RWPE2 (cell line): ENCODE results near the gene SNF8.

ENCODE experiments used
- ATAC-seq: fragments of 200-7000 bp; cut with Tn5 transposase; 3 replicates; pipeline ENCODE4 v1.9.1; 2021; ENCODE audit warnings: low read depth
- DNase-seq: peaks from one replicate; pipeline ENCODE4 v3.0.0-alpha.2; 2020; ENCODE audit warnings: low spot score
- H3K27ac ChIP-seq: fragments of 450-650 bp; 2 replicates; pipeline ENCODE4 v1.5.1; 2017; ENCODE audit warnings: mild to moderate bottlenecking; ENCODE audit not compliant: poor library complexity, severe bottlenecking
- H3K27me3 ChIP-seq: fragments of 250-450 bp; sonication (Bioruptor Pico); 2 replicates; pipeline ENCODE4 v1.5.1; 2021; ENCODE audit warnings: mild to moderate bottlenecking, moderate library complexity; ENCODE audit not compliant: insufficient read depth, poor library complexity, severe bottlenecking
- H3K36me3 ChIP-seq: fragments of 250-450 bp; sonication (Bioruptor Pico); 2 replicates; pipeline ENCODE4 v1.5.1; 2020; ENCODE audit warnings: low read depth, mild to moderate bottlenecking, moderate library complexity
- H3K4me1 ChIP-seq: fragments of 250-450 bp; sonication (Bioruptor Pico); 2 replicates; pipeline ENCODE4 v1.5.1; 2021; ENCODE audit warnings: mild to moderate bottlenecking, moderate library complexity; ENCODE audit not compliant: insufficient read depth, poor library complexity, severe bottlenecking
- H3K4me3 ChIP-seq: fragments of 250-450 bp; sonication (Bioruptor Pico); 2 replicates; pipeline ENCODE4 v1.5.1; 2021; ENCODE audit warnings: mild to moderate bottlenecking, moderate library complexity; ENCODE audit not compliant: severe bottlenecking
- H3K9me3 ChIP-seq: fragments of 250-450 bp; sonication (Bioruptor Pico); 2 replicates; pipeline ENCODE4 v1.5.1; 2021; ENCODE audit warnings: mild to moderate bottlenecking, moderate library complexity; ENCODE audit not compliant: severe bottlenecking
- CTCF ChIP-seq: fragments of 450-650 bp; IDR thresholded peaks from one replicate; pipeline ENCODE4 v1.5.1; 2017; ENCODE audit warnings: mild to moderate bottlenecking, moderate library complexity; ENCODE audit not compliant: poor library complexity, severe bottlenecking

SNF8 gene

GRCh38 chr17:48909783-48910182 is 34.9 kb downstream of the SNF8 start:
- Histone ChIP-seq H3K27me3 (no peaks in the 10 kb centered on the region), H3K27ac (peak overlapping the region; percentile 86), H3K4me3 (peak overlapping the region; percentile 69), H3K4me1 (peaks cover 17% of the 10 kb centered on the region), H3K9me3 (no peaks in the 10 kb centered on the region), H3K36me3 (peaks cover 52% of the 10 kb centered on the region)
- no peak for ATAC-seq
- DNase-seq: no peak
- no peak for TF ChIP-seq CTCF

GRCh38 chr17:48908853-48909394 is 35.7 kb downstream of the SNF8 start:
- Histone ChIP-seq H3K27ac (peak overlapping the region; percentile 86), H3K27me3 (no peaks in the 10 kb centered on the region), H3K4me1 (peaks cover 17% of the 10 kb centered on the region), H3K36me3 (peaks cover 43% of the 10 kb centered on the region), H3K4me3 (peak overlapping the region; percentile 69), H3K9me3 (no peaks in the 10 kb centered on the region)
- no peak for TF ChIP-seq CTCF
- peak; percentile 96 for DNase-seq
- peak; percentile 66 for ATAC-seq

DNA sequence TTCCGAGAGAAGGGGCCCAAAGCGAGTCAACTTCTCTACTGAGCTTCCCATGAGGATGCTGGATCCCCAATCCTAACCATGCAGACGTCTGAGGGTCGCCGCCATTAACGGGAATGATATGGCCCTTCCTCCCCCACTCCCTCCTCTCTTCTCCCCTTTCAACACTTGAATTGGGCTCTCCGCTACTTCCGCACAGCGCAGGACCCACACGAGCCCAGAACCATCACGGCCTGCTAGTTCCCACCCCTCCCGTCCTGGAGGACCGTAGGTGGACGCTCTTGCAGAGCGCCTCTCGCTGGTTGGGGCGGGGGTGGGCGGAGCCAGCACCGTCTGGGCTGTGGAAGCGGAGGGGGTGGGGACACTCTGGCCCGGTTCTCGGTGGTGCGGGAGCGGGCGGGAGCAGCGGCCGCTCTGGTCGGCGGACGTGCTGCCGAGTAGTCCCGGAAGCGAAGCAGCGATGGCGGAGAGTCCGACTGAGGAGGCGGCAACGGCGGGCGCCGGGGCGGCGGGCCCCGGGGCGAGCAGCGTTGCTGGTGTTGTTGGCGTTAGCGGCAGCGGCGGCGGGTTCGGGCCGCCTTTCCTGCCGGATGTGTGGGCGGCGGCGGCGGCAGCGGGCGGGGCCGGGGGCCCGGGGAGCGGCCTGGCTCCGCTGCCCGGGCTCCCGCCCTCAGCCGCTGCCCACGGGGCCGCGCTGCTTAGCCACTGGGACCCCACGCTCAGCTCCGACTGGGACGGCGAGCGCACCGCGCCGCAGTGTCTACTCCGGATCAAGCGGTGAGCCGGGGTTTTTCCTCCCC is 36.4 kb downstream of the SNF8 start, which contains the start of gene UBE2Z:
TSS of gene UBE2Z (plus strand) at position 361 of the 797 bp plus-strand sequence. CDS start at position 458, 97 bp downstream.
- Histone ChIP-seq H3K9me3 (no peaks in the 10 kb centered on the region), H3K4me3 (peak within 1 kb of the TSS; percentile 69), H3K27me3 (no peaks in the 10 kb centered on the region), H3K4me1 (peaks cover 17% of the 10 kb centered on the region), H3K27ac (peak within 1 kb of the TSS; percentile 86), H3K36me3 (peaks cover 37% of the 10 kb centered on the region)
- ATAC-seq: peak; percentile 89
- DNase-seq: peak; percentile 94
- peak; percentile 47 for TF ChIP-seq CTCF

GRCh38 chr17:48907713-48908046 is 37.0 kb downstream of the SNF8 start:
- no peak for TF ChIP-seq CTCF

GRCh38 chr17:48905987-48906515 is 38.6 kb downstream of the SNF8 start:
- Histone ChIP-seq H3K27me3 (no peaks in the 10 kb centered on the region), H3K4me1 (peaks cover 17% of the 10 kb centered on the region), H3K9me3 (no peaks in the 10 kb centered on the region), H3K27ac (no peak overlapping the region), H3K4me3 (no peak overlapping the region), H3K36me3 (peaks cover 15% of the 10 kb centered on the region)
- DNase-seq (no peak), ATAC-seq (no peak)
- no peak for TF ChIP-seq CTCF

More at GRCh38 chr17:48907713-48908046, 37.0 kb downstream of the SNF8 start:
- ATAC-seq: peak; percentile 3; the same call in 2 of the 3 replicates
- no peak for DNase-seq
- H3K4me3 ChIP-seq: peak overlapping the region; percentile 69
- H3K27ac ChIP-seq: peak overlapping the region; percentile 86
- H3K27me3 ChIP-seq: no peaks in the 10 kb centered on the region
- no peaks in the 10 kb centered on the region for H3K9me3 ChIP-seq
- H3K36me3 ChIP-seq: peaks cover 31% of the 10 kb centered on the region
- H3K4me1 ChIP-seq: peaks cover 17% of the 10 kb centered on the region
